PFSK-1 (cell line): ENCODE results near the gene FRMD3.

Experiments
- POLR2AphosphoS5 ChIP-seq: IDR thresholded peaks from 2 replicates; pipeline ENCODE4 v1.6.1; 2012; ENCODE audit warnings: low read depth, mild to moderate bottlenecking, control low read depth, low read length, moderate library complexity
- TAF1 ChIP-seq: IDR thresholded peaks from 2 replicates; pipeline ENCODE4 v1.6.1; 2012; ENCODE audit warnings: low read length, control low read depth, borderline replicate concordance; ENCODE audit not compliant: insufficient read depth

GRCh38 chr9:83424831-83425230 is 113.4 kb downstream of the FRMD3 start:
- TF ChIP-seq POLR2AphosphoS5 (no peak), TAF1 (no peak)
